Upper lobe of left lung (tissue), 6 donors: ENCODE data around the gene RIN1. TPM values are rescaled to one million over a fixed set of nuclear protein-coding genes. Genes with fewer than 3 reads are reported as not detected.
A peak's percentile ranks its signal among the peaks of the same experiment; 100 is the strongest.
"Not testable (repeated sequence)": the region's sequence is repeated elsewhere in the genome, so short reads cannot be mapped to it uniquely, and the experiment has no call there.

ENCODE experiments used
- ATAC-seq, 2 donors: fragments of 200-7000 bp; cut with Tn5 transposase; one replicate each; pipeline ENCODE4 v1.9.1; 2022; ENCODE audit warnings: mild to moderate bottlenecking in 2 of 2, moderate library complexity in 2 of 2; ENCODE audit not compliant: low FRiP score in 2 of 2
- DNase-seq, 2 donors: peaks; one replicate each; pipeline ENCODE4 v3.0.0-alpha.2; 2019 to 2020
- H3K27ac ChIP-seq, 4 donors: fragments of 200-600 bp; sonication (generic); one replicate each; pipeline ENCODE4 v1.5.1; 2016 to 2019
- H3K27me3 ChIP-seq, 4 donors: fragments of 200-600 bp; sonication (generic); one replicate each; pipeline ENCODE4 v1.5.1; 2017 to 2019
- H3K36me3 ChIP-seq, 4 donors: fragments of 200-600 bp; sonication (generic); one replicate each; pipeline ENCODE4 v1.5.1; 2016 to 2019
- H3K4me1 ChIP-seq, 4 donors: fragments of 200-600 bp; sonication (generic); one replicate each; pipeline ENCODE4 v1.5.1; 2018 to 2019
- H3K4me3 ChIP-seq, 4 donors: fragments of 200-600 bp; sonication (generic); one replicate each; pipeline ENCODE4 v1.5.1; 2017 to 2019; ENCODE audit warnings: mild to moderate bottlenecking in 2 of 4, moderate library complexity in 1 of 4
- H3K9me3 ChIP-seq, 4 donors: fragments of 200-600 bp; sonication (generic); one replicate each; pipeline ENCODE4 v1.5.1; 2018 to 2019
- EP300 ChIP-seq, 4 donors: sonication (generic); formaldehyde crosslinking; IDR thresholded peaks; one replicate each; pipeline ENCODE4 v1.5.1; 2017; ENCODE audit warnings: antibody characterized with exemption in 4 of 4, control low read depth in 2 of 4
- POLR2A ChIP-seq, 4 donors: fragments of 450-650 bp; IDR thresholded peaks; one replicate each; pipeline ENCODE4 v1.5.1; 2016 to 2017; ENCODE audit warnings: antibody characterized with exemption in 4 of 4, mild to moderate bottlenecking in 2 of 4
- POLR2AphosphoS5 ChIP-seq, 2 donors: sonication (generic); formaldehyde crosslinking; IDR thresholded peaks; one replicate each; pipeline ENCODE4 v1.5.1; 2017; ENCODE audit warnings: antibody characterized with exemption in 2 of 2
- WGBS, 2 donors: methylation state at CpG; one replicate each; pipeline ENCODE4 v1.1.5; 2017 to 2018; 5-methylcytosine and 5-hydroxymethylcytosine counted together
- total RNA-seq, 6 donors: library from RNA; depleted of rRNA in 4 of 6; stranded (reverse); fragments of >200 nt in 4 of 6; gene quantifications; one replicate each; pipeline versions ENCODE4 v1.1.0 to v1.2.1, GENCODE V29; 2016 to 2021
- TF ChIP-seq, protein P1 (sequence below), 6 experiments: fragments of 450-650 bp in 4 of 6; fragments of 200-600 bp in 2 of 6; sonication (generic) in 2 of 6; IDR thresholded peaks; one replicate each; pipeline ENCODE4 v1.5.1; 2016 to 2019; ENCODE audit warnings: antibody characterized with exemption in 6 of 6
- donor health status: DM: no; HTN: no; CAD: no; lungs with moderate emphysema.
- donor health status: DM: no; HTN: yes; CAD: no; lungs with severe emphysema.

The RIN1 gene
- total RNA-seq, 6 donors from 2014 or later: 5.2 to 19.0 (median 8.9) TPM

DNA sequence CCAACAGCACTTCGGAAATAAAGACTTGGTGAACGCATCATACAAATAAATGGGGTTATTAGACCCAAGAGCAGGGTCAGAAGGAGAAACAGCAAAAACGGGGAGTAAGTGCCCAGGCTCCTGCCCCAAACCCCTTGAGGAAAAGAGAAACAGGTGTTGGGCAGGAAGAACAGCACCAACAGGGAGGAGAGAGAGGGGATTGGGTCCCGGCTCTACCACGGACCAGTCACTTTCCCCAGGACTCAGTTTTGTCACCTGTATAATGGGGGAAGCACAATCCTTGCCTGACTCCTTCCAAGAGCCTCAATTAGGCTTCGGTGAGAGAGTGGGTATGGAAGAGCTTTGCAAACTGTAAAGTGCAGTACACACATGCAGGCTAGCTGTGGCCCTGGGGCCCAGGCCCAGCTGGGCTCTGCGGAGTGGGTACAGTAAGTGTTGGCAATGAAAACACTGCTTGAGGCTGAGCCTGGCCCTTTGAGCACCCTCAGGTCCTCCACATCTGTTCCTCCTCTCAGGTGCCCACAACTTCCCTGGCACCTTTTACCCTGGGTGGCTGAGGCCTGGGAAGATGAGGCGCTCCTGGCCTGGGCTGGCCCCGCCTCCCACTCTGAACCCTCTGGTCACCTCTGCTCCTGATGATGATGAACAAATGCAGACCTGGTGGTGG lies 26.4 kb upstream of the RIN1 start:
- WGBS, 2 donors: 74 to 84% methylated on average over 7 to 9 of the region's 9 CpGs
- peak overlapping the region in 3 of 4 donors; percentile 10 to 67 (median 63) for H3K27ac ChIP-seq
- TF ChIP-seq POLR2AphosphoS5 (IDR thresholded peaks at IDR 0.05): no peak
- TF ChIP-seq POLR2A (IDR thresholded peaks at IDR 0.05): peak in 1 of 4 donors; percentile 3
- no peak for TF ChIP-seq EP300 (IDR thresholded peaks at IDR 0.05)
- TF ChIP-seq, protein P1, sequence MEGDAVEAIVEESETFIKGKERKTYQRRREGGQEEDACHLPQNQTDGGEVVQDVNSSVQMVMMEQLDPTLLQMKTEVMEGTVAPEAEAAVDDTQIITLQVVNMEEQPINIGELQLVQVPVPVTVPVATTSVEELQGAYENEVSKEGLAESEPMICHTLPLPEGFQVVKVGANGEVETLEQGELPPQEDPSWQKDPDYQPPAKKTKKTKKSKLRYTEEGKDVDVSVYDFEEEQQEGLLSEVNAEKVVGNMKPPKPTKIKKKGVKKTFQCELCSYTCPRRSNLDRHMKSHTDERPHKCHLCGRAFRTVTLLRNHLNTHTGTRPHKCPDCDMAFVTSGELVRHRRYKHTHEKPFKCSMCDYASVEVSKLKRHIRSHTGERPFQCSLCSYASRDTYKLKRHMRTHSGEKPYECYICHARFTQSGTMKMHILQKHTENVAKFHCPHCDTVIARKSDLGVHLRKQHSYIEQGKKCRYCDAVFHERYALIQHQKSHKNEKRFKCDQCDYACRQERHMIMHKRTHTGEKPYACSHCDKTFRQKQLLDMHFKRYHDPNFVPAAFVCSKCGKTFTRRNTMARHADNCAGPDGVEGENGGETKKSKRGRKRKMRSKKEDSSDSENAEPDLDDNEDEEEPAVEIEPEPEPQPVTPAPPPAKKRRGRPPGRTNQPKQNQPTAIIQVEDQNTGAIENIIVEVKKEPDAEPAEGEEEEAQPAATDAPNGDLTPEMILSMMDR (IDR thresholded peaks at IDR 0.05): no peak

GRCh38 chr11:66361502-66361941 lies 25.3 kb upstream of the RIN1 start:
- H3K27me3 ChIP-seq: no peaks in the 10 kb centered on the region
- peaks cover 0 to 4% (median 0%) of the 10 kb centered on the region in 4 donors for H3K36me3 ChIP-seq
- no peak overlapping the region for H3K27ac ChIP-seq
- H3K4me3 ChIP-seq: no peak overlapping the region
- H3K9me3 ChIP-seq: no peaks in the 10 kb centered on the region
- WGBS, 2 donors: 84% methylated on average over 6 of the region's 6 CpGs
- H3K4me1 ChIP-seq: peaks cover 7 to 15% (median 11%) of the 10 kb centered on the region in 4 donors
- DNase-seq (no peak), ATAC-seq (no peak)
- TF ChIP-seq POLR2A (IDR thresholded peaks at IDR 0.05) (no peak), EP300 (IDR thresholded peaks at IDR 0.05) (no peak), POLR2AphosphoS5 (IDR thresholded peaks at IDR 0.05) (no peak)
- TF ChIP-seq, protein P1 (IDR thresholded peaks at IDR 0.05): no peak

More for the DNA sequence above, 26.4 kb upstream of the RIN1 start:
- ATAC-seq (peak; percentile 3 to 28), DNase-seq (peak; percentile 41 to 68)
- H3K9me3 ChIP-seq: no peaks in the 10 kb centered on the region
- H3K4me1 ChIP-seq: peaks cover 7 to 15% (median 11%) of the 10 kb centered on the region in 4 donors
- H3K27me3 ChIP-seq: no peaks in the 10 kb centered on the region
- peak overlapping the region in 1 of 4 donors; percentile 6 for H3K4me3 ChIP-seq
- peaks cover 0 to 4% (median 0%) of the 10 kb centered on the region in 4 donors for H3K36me3 ChIP-seq

- Histone ChIP-seq H3K4me1 (peaks cover 7 to 15% (median 11%) of the 10 kb centered on the region in 4 donors), H3K9me3 (no peaks in the 10 kb centered on the region), H3K27ac (no peak overlapping the region), H3K27me3 (no peaks in the 10 kb centered on the region), H3K36me3 (peaks cover 0 to 4% (median 0%) of the 10 kb centered on the region in 4 donors), H3K4me3 (no peak overlapping the region)
- DNase-seq (no peak), ATAC-seq (no peak)
- WGBS, 2 donors: 89 to 96% methylated on average over 11 to 15 of the region's 15 CpGs
- TF ChIP-seq POLR2AphosphoS5 (IDR thresholded peaks at IDR 0.05): no peak
- no peak for TF ChIP-seq POLR2A (IDR thresholded peaks at IDR 0.05)
- TF ChIP-seq, protein P1 (IDR thresholded peaks at IDR 0.05): no peak
- no peak for TF ChIP-seq EP300 (IDR thresholded peaks at IDR 0.05)
These were observed 24.3 kb upstream of the RIN1 start for GRCh38 chr11:66360406-66361073.

GRCh38 chr11:66359662-66360087 lies 23.4 kb upstream of the RIN1 start:
- Histone ChIP-seq H3K4me1 (peaks cover 7 to 15% (median 11%) of the 10 kb centered on the region in 4 donors), H3K9me3 (no peaks in the 10 kb centered on the region), H3K27me3 (no peaks in the 10 kb centered on the region), H3K27ac (no peak overlapping the region), H3K36me3 (peaks cover 0 to 4% (median 0%) of the 10 kb centered on the region in 4 donors), H3K4me3 (no peak overlapping the region)
- TF ChIP-seq POLR2A (IDR thresholded peaks at IDR 0.05) (no peak), POLR2AphosphoS5 (IDR thresholded peaks at IDR 0.05) (no peak), EP300 (IDR thresholded peaks at IDR 0.05) (no peak)
- TF ChIP-seq, protein P1 (IDR thresholded peaks at IDR 0.05): no peak
- 67 to 72% methylated on average over 3 of the region's 3 CpGs for WGBS, 2 donors
- ATAC-seq: no peak
- DNase-seq: no peak

- not testable (repeated sequence) for H3K4me3 ChIP-seq, H3K27me3 ChIP-seq, ATAC-seq, DNase-seq, H3K9me3 ChIP-seq, H3K36me3 ChIP-seq
- H3K27ac ChIP-seq: peak overlapping the region in 1 of 4 donors; percentile 32
- 72% methylated on average over 8 of the region's 8 CpGs for WGBS, 2 donors
- H3K4me1 ChIP-seq: peaks cover 17 to 38% (median 22%) of the 10 kb centered on the region in 4 donors
These were observed 14.5 kb upstream of the RIN1 start for GRCh38 chr11:66350560-66351235.
